Gastrocnemius medialis (tissue), 4 donors: ENCODE data around the gene CDKN2B-AS1.

ENCODE experiments used
- CTCF ChIP-seq, 5 experiments: fragments of 450-650 bp in 3 of 5; fragments of 200-600 bp in 2 of 5; sonication (generic) in 2 of 5; IDR thresholded peaks in 4 of 5; conservative IDR thresholded peaks in 1 of 5; 1 replicate in 4 of 5; 2 replicates in 1 of 5; pipeline ENCODE4 v1.5.1; 2016 to 2019; ENCODE audit warnings: antibody characterized with exemption in 5 of 5, mild to moderate bottlenecking in 3 of 5, moderate library complexity in 3 of 5
- POLR2A ChIP-seq, 2 donors: fragments of 450-650 bp; IDR thresholded peaks; one replicate each; pipeline ENCODE4 v1.6.1; 2017; ENCODE audit warnings: antibody characterized with exemption in 2 of 2, mild to moderate bottlenecking in 2 of 2, moderate library complexity in 2 of 2

- TF ChIP-seq CTCF (IDR thresholded peaks at IDR 0.05 in 4 of 5, conservative IDR thresholded peaks at IDR 0.05 in 1 of 5) = no peak
- no peak for TF ChIP-seq POLR2A (IDR thresholded peaks at IDR 0.05)
Measured at GRCh38 chr9:22148528-22148875, 153.9 kb downstream of the CDKN2B-AS1 start.
